NT2/D1 (cell line): Measurements from ENCODE around the gene RFX4.

Source experiments
- YY1 ChIP-seq: IDR thresholded peaks from 2 replicates; pipeline ENCODE4 v1.6.1; 2011; ENCODE audit not compliant: insufficient read length, insufficient read depth
- ZNF274 ChIP-seq: IDR thresholded peaks from 2 replicates; pipeline ENCODE4 v1.6.1; 2011; ENCODE audit warnings: mild to moderate bottlenecking, low read depth, low read length

- no peak for TF ChIP-seq ZNF274
- no peak for TF ChIP-seq YY1
Observed at GRCh38 chr12:106633451-106633823, 50.6 kb downstream of the RFX4 start.
